Stomach (tissue), 4 donors: ENCODE data around the gene GPN2.

Source experiments
- CTCF ChIP-seq, 7 experiments: fragments of 450-650 bp in 4 of 7; fragments of 200-600 bp in 3 of 7; sonication (generic) in 3 of 7; IDR thresholded peaks; one replicate each; pipeline ENCODE4 v1.5.1; 2016 to 2019; ENCODE audit warnings: antibody characterized with exemption in 7 of 7, control low read depth in 2 of 7, mild to moderate bottlenecking in 1 of 7
- EP300 ChIP-seq: sonication (generic); formaldehyde crosslinking; IDR thresholded peaks from one replicate; pipeline ENCODE4 v1.6.1; 2017; ENCODE audit warnings: antibody characterized with exemption
- POLR2A ChIP-seq, 4 donors: fragments of 450-650 bp; IDR thresholded peaks; one replicate each; pipeline ENCODE4 v1.6.1; 2016; ENCODE audit warnings: antibody characterized with exemption in 4 of 4, control low read depth in 2 of 4, mild to moderate bottlenecking in 1 of 4, moderate library complexity in 1 of 4
- POLR2AphosphoS5 ChIP-seq, 3 donors: sonication (generic); formaldehyde crosslinking; IDR thresholded peaks; one replicate each; pipeline ENCODE4 v1.6.1; 2016; ENCODE audit warnings: antibody characterized with exemption in 3 of 3

GRCh38 chr1:26831059-26831458 lies 59.0 kb downstream of the GPN2 start:
- TF ChIP-seq CTCF (IDR thresholded peaks at IDR 0.05) (no peak), POLR2A (IDR thresholded peaks at IDR 0.05) (no peak), POLR2AphosphoS5 (IDR thresholded peaks at IDR 0.05) (no peak), EP300 (no peak)
